D721Med (cell line): ENCODE results near the gene SLC6A16.

Source experiments
- DNase-seq: peaks from one replicate; pipeline ENCODE4 v3.0.0; 2011; ENCODE audit warnings: low spot score; ENCODE audit not compliant: insufficient read length
- FAIRE-seq: peaks from 2 replicates; lab custom pipeline; 2011; peaks lifted over from hg19 to GRCh38; lab: Jason Lieb, UNC
- CTCF ChIP-seq: IDR thresholded peaks from 2 replicates; pipeline ENCODE4 v1.5.1; 2012; ENCODE audit warnings: mild to moderate bottlenecking, control low read depth; ENCODE audit not compliant: insufficient read depth; ENCODE audit errors: missing control alignments

The SLC6A16 gene

GRCh38 chr19:49338023-49338677 is 13.2 kb upstream of the SLC6A16 start:
- no peak for DNase-seq
- no peak for TF ChIP-seq CTCF
- no peak for FAIRE-seq

GRCh38 chr19:49337267-49338022 is 12.5 kb upstream of the SLC6A16 start:
- TF ChIP-seq CTCF: no peak
- no peak for DNase-seq
- no peak for FAIRE-seq

DNA sequence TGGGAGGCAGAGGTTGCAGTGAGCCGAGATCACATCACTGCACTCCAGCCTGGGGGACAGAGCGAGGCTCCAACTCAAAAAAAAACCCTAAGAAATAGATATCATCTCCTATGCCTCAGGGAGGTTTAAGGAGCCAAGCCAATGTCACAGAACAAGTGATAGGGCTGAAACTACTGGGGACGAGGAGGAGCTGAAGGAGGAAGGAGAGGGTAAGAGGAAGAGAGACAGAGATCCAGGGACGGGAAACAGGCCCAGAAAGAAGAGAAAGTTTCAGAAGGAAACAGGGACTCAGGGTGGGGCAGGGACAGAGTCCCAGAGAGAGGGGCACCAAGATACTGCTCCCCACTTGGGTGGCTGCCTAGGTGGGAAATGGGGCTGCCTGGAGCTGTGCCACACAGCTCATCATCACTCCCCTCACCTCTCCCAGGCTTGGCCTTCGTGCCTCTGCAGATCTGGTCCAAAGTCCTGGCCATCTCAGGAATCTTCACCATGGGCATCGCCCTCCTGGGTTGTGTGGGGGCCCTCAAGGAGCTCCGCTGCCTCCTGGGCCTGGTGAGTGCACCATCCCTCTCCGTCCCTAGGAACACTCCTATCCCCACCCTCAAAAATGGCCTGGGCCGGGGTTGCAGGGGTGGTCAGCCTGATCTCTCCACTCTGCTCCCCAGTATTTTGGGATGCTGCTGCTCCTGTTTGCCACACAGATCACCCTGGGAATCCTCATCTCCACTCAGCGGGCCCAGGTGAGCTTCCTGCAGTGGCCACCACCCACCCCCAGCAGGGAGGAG is 11.7 kb upstream of the SLC6A16 start:
- FAIRE-seq (no peak), DNase-seq (no peak)
- TF ChIP-seq CTCF: no peak

GRCh38 chr19:49335784-49336481 is 10.9 kb upstream of the SLC6A16 start:
- no peak for FAIRE-seq
- TF ChIP-seq CTCF: no peak
- DNase-seq: no peak

- TF ChIP-seq CTCF: no peak
- DNase-seq (no peak), FAIRE-seq (no peak)
These were observed 10.2 kb upstream of the SLC6A16 start, which contains the start of gene CD37 for GRCh38 chr19:49335071-49335783. Gene CD37, plus strand, starts transcription at chr19:49335406. Its CDS starts 135 bp downstream, at chr19:49335541.

GRCh38 chr19:49333811-49334288 is 8.9 kb upstream of the SLC6A16 start:
- FAIRE-seq: no peak

More at GRCh38 chr19:49333811-49334288, 8.9 kb upstream of the SLC6A16 start:
- DNase-seq: no peak
- no peak for TF ChIP-seq CTCF
